DOHH2 (cell line): ENCODE results near the gene MPPED1.

Source experiments
- H3F3A ChIP-seq: fragments of 200-600 bp; sonication (generic), shearing (Covaris generic); 2 replicates; pipeline ENCODE4 v1.6.0; 2016; ENCODE audit warnings: antibody characterized with exemption, mild to moderate bottlenecking; ENCODE audit not compliant: control insufficient read depth, insufficient read depth
- H3K27ac ChIP-seq: fragments of 200-600 bp; sonication (generic); 2 replicates; pipeline ENCODE4 v1.5.1; 2014; ENCODE audit warnings: low read depth, mild to moderate bottlenecking, low read length, moderate library complexity
- H3K27me3 ChIP-seq: fragments of 200-600 bp; sonication (generic); 2 replicates; pipeline ENCODE4 v1.6.1; 2014; ENCODE audit warnings: mild to moderate bottlenecking, low read length, mixed read lengths; ENCODE audit not compliant: control insufficient read depth
- H3K36me3 ChIP-seq: fragments of 200-600 bp; sonication (generic); 2 replicates; pipeline ENCODE4 v1.6.1; 2014; ENCODE audit warnings: mild to moderate bottlenecking, low read length, moderate library complexity, mixed read lengths; ENCODE audit not compliant: control insufficient read depth
- H3K4me1 ChIP-seq: fragments of 200-600 bp; sonication (generic); 2 replicates; pipeline ENCODE4 v1.6.1; 2014; ENCODE audit warnings: mild to moderate bottlenecking, low read length, mixed read lengths; ENCODE audit not compliant: control insufficient read depth
- H3K4me2 ChIP-seq: fragments of 200-600 bp; sonication (generic); 2 replicates; pipeline ENCODE4 v1.6.0; 2014; ENCODE audit warnings: mild to moderate bottlenecking, low read length, moderate library complexity
- H3K4me3 ChIP-seq: fragments of 200-600 bp; sonication (generic); 2 replicates; pipeline ENCODE4 v1.5.1; 2014; ENCODE audit warnings: mild to moderate bottlenecking, low read length, mixed read lengths
- H3K79me2 ChIP-seq: fragments of 200-600 bp; sonication (generic); 2 replicates; pipeline ENCODE4 v1.6.1; 2014; ENCODE audit warnings: mild to moderate bottlenecking, low read length, mixed read lengths; ENCODE audit not compliant: control insufficient read depth
- H3K9me2 ChIP-seq: fragments of 200-600 bp; sonication (generic); replicated peaks from 2 replicates; pipeline ENCODE4 v1.6.1; 2014; ENCODE audit warnings: mild to moderate bottlenecking, low read length, mixed read lengths; ENCODE audit not compliant: control insufficient read depth
- H3K9me3 ChIP-seq: fragments of 200-600 bp; sonication (generic); 2 replicates; pipeline ENCODE4 v1.6.1; 2014; ENCODE audit warnings: antibody characterized with exemption, low read length, mixed read lengths; ENCODE audit not compliant: control insufficient read depth, insufficient read depth
- H4K20me1 ChIP-seq: fragments of 200-600 bp; sonication (generic); 2 replicates; pipeline ENCODE4 v1.6.0; 2014; ENCODE audit warnings: low read depth, mild to moderate bottlenecking, antibody characterized with exemption, low read length, moderate library complexity; ENCODE audit not compliant: control insufficient read depth, insufficient read depth
- EZH2phosphoT487 ChIP-seq: fragments of 200-600 bp; sonication (generic); IDR thresholded peaks from 2 replicates; pipeline ENCODE4 v1.6.1; 2017; ENCODE audit warnings: borderline replicate concordance, mild to moderate bottlenecking, antibody characterized with exemption, low read length, moderate library complexity, mixed read lengths
- TF ChIP-seq, protein P1 (sequence below): fragments of 200-600 bp; sonication (generic); IDR thresholded peaks from one replicate; pipeline ENCODE4 v1.5.1; 2014; ENCODE audit warnings: antibody characterized with exemption, mild to moderate bottlenecking, low read depth, low read length; ENCODE audit not compliant: poor library complexity, severe bottlenecking

Gene MPPED1

DNA sequence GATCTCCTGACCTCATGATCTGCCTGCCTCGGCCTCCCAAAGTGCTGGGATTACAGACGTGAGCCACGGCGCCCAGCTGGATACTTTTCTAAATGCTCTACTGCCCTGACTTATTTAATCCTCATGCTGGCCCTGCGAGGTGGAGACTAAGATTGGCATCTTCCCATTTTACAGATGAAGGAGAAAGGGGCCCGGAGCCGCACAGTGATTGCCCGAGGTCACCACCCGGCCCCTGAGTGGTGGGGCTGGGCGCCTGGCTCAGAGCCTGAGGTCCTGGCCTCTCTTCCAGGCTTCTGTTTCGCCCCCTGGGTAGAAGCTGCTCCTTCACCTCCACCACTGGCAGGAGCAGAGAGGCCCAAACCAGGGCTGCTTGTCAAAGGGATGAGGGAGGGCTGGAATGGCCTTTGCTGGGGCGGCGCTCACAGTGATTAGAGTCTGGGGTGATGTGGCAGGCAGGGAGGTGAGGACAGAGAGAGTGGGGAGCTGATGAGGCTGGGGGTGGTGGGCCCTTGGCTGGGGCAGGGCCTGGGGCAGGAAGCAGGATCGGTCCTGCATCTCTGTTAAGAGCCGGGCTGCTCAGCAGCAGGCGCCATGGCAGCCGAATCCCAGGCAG, 15.4 kb upstream of the MPPED1 start:
- Histone ChIP-seq H3K4me2 (no peak overlapping the region), H3K79me2 (no peaks in the 10 kb centered on the region), H3K9me2 (no peaks in the 10 kb centered on the region), H3K4me1 (no peaks in the 10 kb centered on the region), H3K27me3 (no peaks in the 10 kb centered on the region), H3K9me3 (no peaks in the 10 kb centered on the region), H4K20me1 (no peaks in the 10 kb centered on the region), H3K27ac (no peak overlapping the region), H3F3A (no peaks in the 10 kb centered on the region), H3K36me3 (no peaks in the 10 kb centered on the region), H3K4me3 (no peak overlapping the region)
- TF ChIP-seq, protein P1, sequence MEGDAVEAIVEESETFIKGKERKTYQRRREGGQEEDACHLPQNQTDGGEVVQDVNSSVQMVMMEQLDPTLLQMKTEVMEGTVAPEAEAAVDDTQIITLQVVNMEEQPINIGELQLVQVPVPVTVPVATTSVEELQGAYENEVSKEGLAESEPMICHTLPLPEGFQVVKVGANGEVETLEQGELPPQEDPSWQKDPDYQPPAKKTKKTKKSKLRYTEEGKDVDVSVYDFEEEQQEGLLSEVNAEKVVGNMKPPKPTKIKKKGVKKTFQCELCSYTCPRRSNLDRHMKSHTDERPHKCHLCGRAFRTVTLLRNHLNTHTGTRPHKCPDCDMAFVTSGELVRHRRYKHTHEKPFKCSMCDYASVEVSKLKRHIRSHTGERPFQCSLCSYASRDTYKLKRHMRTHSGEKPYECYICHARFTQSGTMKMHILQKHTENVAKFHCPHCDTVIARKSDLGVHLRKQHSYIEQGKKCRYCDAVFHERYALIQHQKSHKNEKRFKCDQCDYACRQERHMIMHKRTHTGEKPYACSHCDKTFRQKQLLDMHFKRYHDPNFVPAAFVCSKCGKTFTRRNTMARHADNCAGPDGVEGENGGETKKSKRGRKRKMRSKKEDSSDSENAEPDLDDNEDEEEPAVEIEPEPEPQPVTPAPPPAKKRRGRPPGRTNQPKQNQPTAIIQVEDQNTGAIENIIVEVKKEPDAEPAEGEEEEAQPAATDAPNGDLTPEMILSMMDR: no peak
- TF ChIP-seq EZH2phosphoT487: no peak

DNA sequence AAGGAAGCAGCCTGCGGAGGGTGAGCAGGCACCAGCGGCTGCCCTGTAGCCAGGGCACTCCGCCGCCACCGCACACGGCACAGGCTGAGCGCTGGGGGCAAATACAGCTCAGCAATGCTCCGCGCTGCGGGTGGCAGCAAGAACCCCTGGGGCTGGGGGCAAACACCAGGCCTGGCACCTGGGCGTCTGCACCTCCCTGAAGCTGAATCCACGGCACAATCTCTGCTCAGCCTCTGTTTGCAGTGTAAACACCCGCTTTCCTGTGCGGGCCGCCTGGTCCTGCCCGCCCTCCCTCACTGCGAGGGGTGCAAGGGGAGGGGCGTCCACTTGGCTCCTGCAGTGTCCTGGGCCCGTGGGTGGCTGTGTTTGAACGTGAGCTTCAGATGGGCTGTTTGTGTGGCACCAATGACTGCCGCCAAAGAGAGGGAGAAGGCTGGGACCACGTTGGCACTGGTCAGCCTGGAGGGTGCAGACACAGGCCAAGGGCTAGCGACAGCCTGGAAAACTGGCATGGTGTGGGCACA, 14.8 kb upstream of the MPPED1 start:
- H3K9me2 ChIP-seq: no peaks in the 10 kb centered on the region
- H4K20me1 ChIP-seq: no peaks in the 10 kb centered on the region
- no peak overlapping the region for H3K4me2 ChIP-seq
- H3K36me3 ChIP-seq: no peaks in the 10 kb centered on the region
- H3K4me1 ChIP-seq: no peaks in the 10 kb centered on the region
- TF ChIP-seq EZH2phosphoT487: no peak
- TF ChIP-seq, protein P1: no peak
- H3K9me3 ChIP-seq: no peaks in the 10 kb centered on the region
- no peaks in the 10 kb centered on the region for H3K79me2 ChIP-seq
- H3K27me3 ChIP-seq: no peaks in the 10 kb centered on the region
- H3F3A ChIP-seq: no peaks in the 10 kb centered on the region
- H3K4me3 ChIP-seq: no peak overlapping the region
- H3K27ac ChIP-seq: no peak overlapping the region

DNA sequence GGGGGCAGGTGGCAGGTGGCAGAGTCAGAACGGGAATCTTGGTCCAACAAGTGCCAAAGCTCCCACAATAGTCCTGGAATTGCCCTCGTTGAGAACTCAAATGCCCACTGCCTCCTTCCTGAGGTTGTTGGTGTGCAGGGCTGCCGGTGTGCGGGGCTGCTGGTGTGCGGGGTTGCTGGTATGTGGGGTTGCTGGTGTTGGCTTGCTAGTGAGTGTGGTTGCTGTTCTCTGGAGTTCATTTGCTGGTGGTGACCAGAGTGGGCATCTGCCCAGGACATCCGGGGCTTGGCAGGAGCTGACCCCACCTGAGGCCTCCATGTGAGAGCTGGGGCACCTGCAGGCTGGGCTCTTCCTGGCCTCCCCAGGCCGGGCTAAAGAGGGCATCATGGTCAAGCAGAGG, 14.0 kb upstream of the MPPED1 start:
- no peaks in the 10 kb centered on the region for H3K4me1 ChIP-seq
- H3K27me3 ChIP-seq: no peaks in the 10 kb centered on the region
- TF ChIP-seq, protein P1: no peak
- no peak for TF ChIP-seq EZH2phosphoT487
- H4K20me1 ChIP-seq: no peaks in the 10 kb centered on the region
- no peak overlapping the region for H3K4me2 ChIP-seq
- H3K4me3 ChIP-seq: no peak overlapping the region
- H3K9me3 ChIP-seq: no peaks in the 10 kb centered on the region
- no peaks in the 10 kb centered on the region for H3F3A ChIP-seq
- no peaks in the 10 kb centered on the region for H3K36me3 ChIP-seq
- H3K79me2 ChIP-seq: no peaks in the 10 kb centered on the region
- no peak overlapping the region for H3K27ac ChIP-seq
- H3K9me2 ChIP-seq: no peaks in the 10 kb centered on the region
